Measurements from ENCODE around the gene RNLS. TPM values are rescaled to one million over a fixed set of nuclear protein-coding genes. Genes with fewer than 3 reads are reported as not detected.

RNLS gene
- total RNA-seq, 1 experiment from 2014 or later, result not detected

GRCh38 chr10:88234297-88234696 is 348.8 kb downstream of the RNLS start:
- intact Hi-C loops (cut with micrococcal nuclease), result no loop called here
- ATAC-seq (no peak), DNase-seq (ENCODE audit: low read depth, low spot score) (no peak)
- H3K4me2 ChIP-seq (ENCODE audit: low read length), result no peak overlapping the region
- no peaks in the 10 kb centered on the region for H3K4me1 ChIP-seq (ENCODE audit: control insufficient read depth in 1 of 2, insufficient read depth in 2 of 2, low read length in 2 of 2)
- TF ChIP-seq, protein P1, sequence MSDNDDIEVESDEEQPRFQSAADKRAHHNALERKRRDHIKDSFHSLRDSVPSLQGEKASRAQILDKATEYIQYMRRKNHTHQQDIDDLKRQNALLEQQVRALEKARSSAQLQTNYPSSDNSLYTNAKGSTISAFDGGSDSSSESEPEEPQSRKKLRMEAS (IDR thresholded peaks at IDR 0.05), result no peak
- TF ChIP-seq YY1 (IDR thresholded peaks at IDR 0.05; ENCODE audit: extremely low read depth, insufficient replicate concordance, low read depth, low read length), result no peak
- no peak for TF ChIP-seq EGR1 (IDR thresholded peaks at IDR 0.05; ENCODE audit: low read depth)
- TF ChIP-seq ELF1 (IDR thresholded peaks at IDR 0.05; ENCODE audit: borderline replicate concordance, low read depth), result no peak
- no peak for TF ChIP-seq CEBPB (IDR thresholded peaks at IDR 0.05; ENCODE audit: low read depth)
- TF ChIP-seq ZNF274 (IDR thresholded peaks at IDR 0.05; ENCODE audit: low read depth, low read length), result no peak
- TF ChIP-seq CBX3 (IDR thresholded peaks at IDR 0.05; ENCODE audit: low read depth), result no peak
- no peak for TF ChIP-seq EZH2 (IDR thresholded peaks at IDR 0.05)
- no peak for TF ChIP-seq RAD21 (IDR thresholded peaks at IDR 0.05; ENCODE audit: low read depth)
- ChIA-PET POLR2A (no interaction called here), CTCF (no interaction called here), RAD21 (ENCODE audit: low non-redundant PET in 1 of 2, low total read pairs in 2 of 2, uncharacterized antibody in 2 of 2, unreplicated experiment in 2 of 2) (no interaction called here)
- H3K9me3 ChIP-seq (ENCODE audit: control insufficient read depth in 1 of 2, insufficient read depth in 1 of 2, low read depth in 1 of 2, low read length in 2 of 2), result no peaks in the 10 kb centered on the region
- no peak overlapping the region for H3K9ac ChIP-seq (ENCODE audit: low read length)
- no TSS peak for BruUV-seq (replicated peaks)
- no peak overlapping the region for H3K27ac ChIP-seq (ENCODE audit: low read depth, low read length)
- H4K20me1 ChIP-seq (ENCODE audit: insufficient read depth), result no peaks in the 10 kb centered on the region
- no peaks in the 10 kb centered on the region; the same call in 1 of the 2 replicates for H3K9me2 ChIP-seq (ENCODE audit: insufficient read depth)
- H3K36me3 ChIP-seq (ENCODE audit: control insufficient read depth in 1 of 2, insufficient read depth in 2 of 2, low read length in 2 of 2), result no peaks in the 10 kb centered on the region
- H3K79me2 ChIP-seq (ENCODE audit: insufficient read depth, low read length), result no peaks in the 10 kb centered on the region
- H2AFZ ChIP-seq (ENCODE audit: low read depth, low read length, poor library complexity, severe bottlenecking), result no peak overlapping the region
- no peak overlapping the region for H3K4me3 ChIP-seq (replicated peaks in 1 of 2; ENCODE audit: low read depth in 1 of 2, low read length in 2 of 2)
- H3K27me3 ChIP-seq (ENCODE audit: insufficient read depth, low read length), result no peaks in the 10 kb centered on the region

- H3K79me2 ChIP-seq (ENCODE audit: insufficient read depth, low read length), result no peaks in the 10 kb centered on the region
- H2AFZ ChIP-seq (ENCODE audit: low read depth, low read length, poor library complexity, severe bottlenecking), result no peak overlapping the region
- intact Hi-C loops (cut with micrococcal nuclease), result no loop called here
- H4K20me1 ChIP-seq (ENCODE audit: insufficient read depth), result no peaks in the 10 kb centered on the region
- CTCF ChIA-PET, result no interaction called here
- H3K27me3 ChIP-seq (ENCODE audit: insufficient read depth, low read length), result no peaks in the 10 kb centered on the region
- H3K27ac ChIP-seq (ENCODE audit: low read depth, low read length), result no peak overlapping the region
- ATAC-seq, result no peak
- no peaks in the 10 kb centered on the region; the same call in 1 of the 2 replicates for H3K9me2 ChIP-seq (ENCODE audit: insufficient read depth)
- BruUV-seq (replicated peaks), result no TSS peak
- no peak overlapping the region for H3K9ac ChIP-seq (ENCODE audit: low read length)
- H3K9me3 ChIP-seq (ENCODE audit: control insufficient read depth in 1 of 2, insufficient read depth in 1 of 2, low read depth in 1 of 2, low read length in 2 of 2), result no peaks in the 10 kb centered on the region
- H3K4me3 ChIP-seq (replicated peaks in 1 of 2; ENCODE audit: low read depth in 1 of 2, low read length in 2 of 2), result no peak overlapping the region
- H3K4me1 ChIP-seq (ENCODE audit: control insufficient read depth in 1 of 2, insufficient read depth in 2 of 2, low read length in 2 of 2), result no peaks in the 10 kb centered on the region
- RAD21 ChIA-PET (ENCODE audit: low non-redundant PET in 1 of 2, low total read pairs in 2 of 2, uncharacterized antibody in 2 of 2, unreplicated experiment in 2 of 2), result no interaction called here
- H3K4me2 ChIP-seq (ENCODE audit: low read length), result no peak overlapping the region
- no peak for DNase-seq (ENCODE audit: low read depth, low spot score)
- no peaks in the 10 kb centered on the region for H3K36me3 ChIP-seq (ENCODE audit: control insufficient read depth in 1 of 2, insufficient read depth in 2 of 2, low read length in 2 of 2)
- TF ChIP-seq EZH2phosphoT487 (IDR thresholded peaks at IDR 0.05; ENCODE audit: borderline replicate concordance) (no peak), RAD21 (IDR thresholded peaks at IDR 0.05; ENCODE audit: low read depth) (no peak), EGR1 (IDR thresholded peaks at IDR 0.05; ENCODE audit: low read depth) (no peak), ZNF274 (IDR thresholded peaks at IDR 0.05; ENCODE audit: low read depth, low read length) (no peak), POLR2AphosphoS5 (IDR thresholded peaks at IDR 0.05; ENCODE audit: low read depth, low read length) (no peak), POLR2A (IDR thresholded peaks at IDR 0.05; ENCODE audit: borderline replicate concordance, extremely low read depth, insufficient read depth, insufficient read length) (no peak), EZH2 (IDR thresholded peaks at IDR 0.05) (no peak), REST (IDR thresholded peaks at IDR 0.05; ENCODE audit: low read depth) (no peak), SIN3A (IDR thresholded peaks at IDR 0.05; ENCODE audit: low read depth) (no peak)
- POLR2A ChIA-PET, result no interaction called here
These were observed 349.2 kb downstream of the RNLS start for GRCh38 chr10:88233870-88234269.

All from HCT116 (cell line).